Kidney (tissue), 14 donors: Measurements from ENCODE around the gene PADI4. TPM values are rescaled to one million over a fixed set of nuclear protein-coding genes. Genes with fewer than 3 reads are reported as not detected.
A peak's percentile ranks its signal among the peaks of the same experiment; 100 is the strongest.

Source experiments
- DNase-seq, 5 donors: peaks; one replicate each; pipeline ENCODE4 v3.0.0-alpha.2; 2013 to 2020
- FAIRE-seq: peaks from 2 replicates; lab custom pipeline; 2012; peaks lifted over from hg19 to GRCh38; lab: Jason Lieb, UNC
- H3K27ac ChIP-seq, 2 donors: one replicate each; pipeline ENCODE4 v1.7.0; 2013; ENCODE audit warnings: low read depth in 2 of 2, low read length in 2 of 2, inconsistent platforms in 1 of 2
- H3K27me3 ChIP-seq: one replicate; pipeline ENCODE4 v1.7.1; 2013; ENCODE audit warnings: low read length, inconsistent platforms; ENCODE audit not compliant: control insufficient read depth, insufficient read depth
- H3K36me3 ChIP-seq, 3 donors: one replicate each; pipeline versions ENCODE4 v1.7.0 to v1.7.1; 2013; ENCODE audit warnings: low read length in 3 of 3, control low read depth in 1 of 3, inconsistent platforms in 1 of 3; ENCODE audit not compliant: insufficient read depth in 3 of 3, control insufficient read depth in 2 of 3
- H3K4me1 ChIP-seq, 3 donors: one replicate each; pipeline versions ENCODE4 v1.7.0 to v1.7.1; 2013; ENCODE audit warnings: low read length in 3 of 3, inconsistent platforms in 1 of 3, low read depth in 1 of 3; ENCODE audit not compliant: control insufficient read depth in 2 of 3, insufficient read depth in 2 of 3
- H3K4me3 ChIP-seq, 3 donors: one replicate each; pipeline versions ENCODE4 v1.7.0 to v1.8.1; 2013; ENCODE audit warnings: low read length in 3 of 3, control low read depth in 1 of 3, inconsistent platforms in 1 of 3
- H3K9ac ChIP-seq, 3 donors: one replicate each; pipeline versions ENCODE4 v1.7.0 to v1.7.1; 2013; ENCODE audit warnings: low read length in 3 of 3, control low read depth in 1 of 3, inconsistent platforms in 1 of 3
- H3K9me3 ChIP-seq, 3 donors: one replicate each; pipeline versions ENCODE4 v1.7.0 to v1.7.1; 2013; ENCODE audit warnings: low read length in 3 of 3, control low read depth in 1 of 3, inconsistent platforms in 1 of 3; ENCODE audit not compliant: control insufficient read depth in 2 of 3, insufficient read depth in 1 of 3
- CTCF ChIP-seq: IDR thresholded peaks from 3 replicates; pipeline ENCODE4 v1.5.1; 2012; ENCODE audit warnings: mild to moderate bottlenecking, moderate library complexity, borderline replicate concordance; ENCODE audit not compliant: insufficient read depth; ENCODE audit errors: extremely low read depth
- intact Hi-C: fragments of 100-400 bp; cut with DNase I; formaldehyde crosslinking; loops from one replicate; pipeline ENCODE4 v1.11.1; 2022
- polyA plus RNA-seq: library from polyadenylated mRNA; stranded (reverse); fragments of 350-450 nt; fragmentation: Illumina TruSeq; extraction: RNeasy Lipid Tissue Mini Kit (QIAGEN cat#74804); gene quantifications from one replicate; pipeline ENCODE4 v1.2.3, GENCODE V29; 2014; ENCODE audit warnings: low read depth, low replicate concordance; ENCODE audit not compliant: insufficient read depth
- total RNA-seq: library from RNA; stranded (reverse); fragmentation: NEBNext Ultra II Directional; extraction: Animal tissue kit (Norgen Biotek cat#: 25700); gene quantifications from one replicate; pipeline ENCODE4 v1.2.1, GENCODE V29; 2021
- donor health status: control.
- donor health status: control.
- donor health status: control.
- donor health status: control.
- donor health status: control.
- donor health status: DM: yes; HTN: yes; CAD: no.
- donor health status: Normal renal cell carcinoma (clear cell type).

Gene PADI4
- total and polyA plus RNA-seq, 2 donors from 2014 or later, result 0.35 TPM; not detected in 1

- DNase-seq, result peak in 4 of 5 donors; percentile 67 to 77 (median 70)
- intact Hi-C loops, result no loop called here
- no peak for FAIRE-seq
- no peaks in the 10 kb centered on the region for H3K27me3 ChIP-seq
- no peaks in the 10 kb centered on the region for H3K9me3 ChIP-seq
- no peak overlapping the region for H3K27ac ChIP-seq
- TF ChIP-seq CTCF, result peak; percentile 55
- H3K9ac ChIP-seq, result no peak overlapping the region
- no peaks in the 10 kb centered on the region for H3K4me1 ChIP-seq
- no peak overlapping the region for H3K4me3 ChIP-seq
- H3K36me3 ChIP-seq, result no peaks in the 10 kb centered on the region
Measured at GRCh38 chr1:17335821-17336710, 28.1 kb downstream of the PADI4 start.

GRCh38 chr1:17338706-17339493, 30.9 kb downstream of the PADI4 start:
- no peaks in the 10 kb centered on the region for H3K36me3 ChIP-seq
- FAIRE-seq (no peak), DNase-seq (no peak)
- intact Hi-C loops, result no loop called here
- no peaks in the 10 kb centered on the region for H3K9me3 ChIP-seq
- no peak overlapping the region for H3K27ac ChIP-seq
- TF ChIP-seq CTCF, result no peak
- H3K4me1 ChIP-seq, result no peaks in the 10 kb centered on the region
- no peaks in the 10 kb centered on the region for H3K27me3 ChIP-seq
- no peak overlapping the region for H3K4me3 ChIP-seq
- no peak overlapping the region for H3K9ac ChIP-seq

GRCh38 chr1:17339521-17339920, 31.5 kb downstream of the PADI4 start:
- DNase-seq, result no peak
- Histone ChIP-seq H3K36me3 (no peaks in the 10 kb centered on the region), H3K4me1 (no peaks in the 10 kb centered on the region), H3K9me3 (no peaks in the 10 kb centered on the region), H3K9ac (no peak overlapping the region), H3K27ac (no peak overlapping the region), H3K27me3 (no peaks in the 10 kb centered on the region), H3K4me3 (no peak overlapping the region)
- FAIRE-seq, result no peak
- intact Hi-C loops, result no loop called here
- no peak for TF ChIP-seq CTCF
